ENCODE measurements around the gene ANO1.
A peak's percentile ranks its signal among the peaks of the same experiment; 100 is the strongest.
"Not testable (repeated sequence)": the region's sequence is repeated elsewhere in the genome, so short reads cannot be mapped to it uniquely, and the experiment has no call there.

ANO1 gene

GRCh38 chr11:70200212-70200844 is 122.2 kb downstream of the ANO1 start:
- DNase-seq: no peak

- not testable (repeated sequence) for DNase-seq
Measured at GRCh38 chr11:70201047-70201446, 122.9 kb downstream of the ANO1 start.

GRCh38 chr11:70201882-70202861 is 124.1 kb downstream of the ANO1 start:
- no peak for DNase-seq

GRCh38 chr11:70202920-70203750 is 125.0 kb downstream of the ANO1 start, which contains the start of gene FADD:
FADD (plus strand) TSS chr11:70203296; CDS start chr11:70203460, 164 bp downstream.
- DNase-seq: peak; percentile 97

GRCh38 chr11:70203751-70204465 is 125.8 kb downstream of the ANO1 start:
- DNase-seq: peak; percentile 79

- no peak for DNase-seq
Measured at GRCh38 chr11:70204466-70204799, 126.3 kb downstream of the ANO1 start.

GRCh38 chr11:70205049-70205725 is 127.1 kb downstream of the ANO1 start:
- DNase-seq: no peak

GRCh38 chr11:70205766-70206165 is 127.6 kb downstream of the ANO1 start:
- no peak for DNase-seq

GRCh38 chr11:70206226-70206981 is 128.3 kb downstream of the ANO1 start:
- no peak for DNase-seq

- DNase-seq: no peak
Measured at GRCh38 chr11:70206982-70207376, 128.9 kb downstream of the ANO1 start.

GRCh38 chr11:70207531-70208131 is 129.5 kb downstream of the ANO1 start:
- DNase-seq: no peak

- DNase-seq: no peak
Measured at GRCh38 chr11:70209391-70209912, 131.3 kb downstream of the ANO1 start.

GRCh38 chr11:70210051-70210501 is 132.0 kb downstream of the ANO1 start:
- DNase-seq: no peak

GRCh38 chr11:70210530-70210929 is 132.4 kb downstream of the ANO1 start:
- no peak for DNase-seq

GRCh38 chr11:70212227-70212811 is 134.2 kb downstream of the ANO1 start:
- DNase-seq: no peak

GRCh38 chr11:70217388-70217787 is 139.3 kb downstream of the ANO1 start:
- not testable (repeated sequence) for DNase-seq

GRCh38 chr11:70218076-70218475 is 140.0 kb downstream of the ANO1 start:
- not testable (repeated sequence) for DNase-seq

- DNase-seq: no peak
Measured at GRCh38 chr11:70220136-70220535, 142.0 kb downstream of the ANO1 start.

- DNase-seq: no peak
Measured at GRCh38 chr11:70220920-70221319, 142.8 kb downstream of the ANO1 start.

- no peak for DNase-seq
Measured at GRCh38 chr11:70225681-70226177, 147.6 kb downstream of the ANO1 start.
